Activated CD4-positive, alpha-beta T cell treated with anti-CD3 and anti-CD28 coated beads for 1 hour (primary cell): Measurements from ENCODE around the gene TDRD12.

ENCODE experiments used
- DNase-seq: peaks from one replicate; pipeline ENCODE4 v3.0.0-alpha.2; 2020

The TDRD12 gene, protein sequence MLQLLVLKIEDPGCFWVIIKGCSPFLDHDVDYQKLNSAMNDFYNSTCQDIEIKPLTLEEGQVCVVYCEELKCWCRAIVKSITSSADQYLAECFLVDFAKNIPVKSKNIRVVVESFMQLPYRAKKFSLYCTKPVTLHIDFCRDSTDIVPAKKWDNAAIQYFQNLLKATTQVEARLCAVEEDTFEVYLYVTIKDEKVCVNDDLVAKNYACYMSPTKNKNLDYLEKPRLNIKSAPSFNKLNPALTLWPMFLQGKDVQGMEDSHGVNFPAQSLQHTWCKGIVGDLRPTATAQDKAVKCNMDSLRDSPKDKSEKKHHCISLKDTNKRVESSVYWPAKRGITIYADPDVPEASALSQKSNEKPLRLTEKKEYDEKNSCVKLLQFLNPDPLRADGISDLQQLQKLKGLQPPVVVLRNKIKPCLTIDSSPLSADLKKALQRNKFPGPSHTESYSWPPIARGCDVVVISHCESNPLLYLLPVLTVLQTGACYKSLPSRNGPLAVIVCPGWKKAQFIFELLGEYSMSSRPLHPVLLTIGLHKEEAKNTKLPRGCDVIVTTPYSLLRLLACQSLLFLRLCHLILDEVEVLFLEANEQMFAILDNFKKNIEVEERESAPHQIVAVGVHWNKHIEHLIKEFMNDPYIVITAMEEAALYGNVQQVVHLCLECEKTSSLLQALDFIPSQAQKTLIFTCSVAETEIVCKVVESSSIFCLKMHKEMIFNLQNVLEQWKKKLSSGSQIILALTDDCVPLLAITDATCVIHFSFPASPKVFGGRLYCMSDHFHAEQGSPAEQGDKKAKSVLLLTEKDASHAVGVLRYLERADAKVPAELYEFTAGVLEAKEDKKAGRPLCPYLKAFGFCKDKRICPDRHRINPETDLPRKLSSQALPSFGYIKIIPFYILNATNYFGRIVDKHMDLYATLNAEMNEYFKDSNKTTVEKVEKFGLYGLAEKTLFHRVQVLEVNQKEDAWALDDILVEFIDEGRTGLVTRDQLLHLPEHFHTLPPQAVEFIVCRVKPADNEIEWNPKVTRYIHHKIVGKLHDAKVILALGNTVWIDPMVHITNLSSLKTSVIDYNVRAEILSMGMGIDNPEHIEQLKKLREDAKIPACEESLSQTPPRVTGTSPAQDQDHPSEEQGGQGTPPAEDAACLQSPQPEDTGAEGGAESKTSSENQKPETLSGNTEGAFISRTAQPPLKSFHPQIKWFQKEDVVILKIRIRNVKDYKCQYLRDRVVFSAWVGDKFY (N-terminal part only)

DNA sequence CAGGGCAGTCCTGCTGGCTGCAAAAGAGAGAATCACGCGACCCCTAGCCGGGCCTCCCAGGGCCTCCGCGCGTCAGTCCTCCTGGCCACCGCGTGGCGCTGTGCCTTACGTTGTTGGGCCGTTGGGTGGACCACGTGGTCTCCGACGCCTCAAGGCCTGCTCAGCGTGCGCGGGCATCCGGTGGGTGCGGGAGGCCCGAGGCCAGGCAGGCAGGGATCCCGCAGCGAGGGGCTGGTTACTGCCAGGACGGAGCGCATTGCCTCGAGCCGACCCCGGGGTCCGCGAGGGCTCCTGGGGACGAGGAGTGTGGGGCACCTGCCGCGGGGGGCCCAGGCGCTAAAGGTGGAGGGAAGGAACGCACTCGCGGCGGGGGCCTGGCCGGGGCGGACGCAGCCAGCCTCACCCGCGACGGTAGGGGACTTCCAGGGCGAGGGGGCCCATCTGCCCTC lies at the start of gene TDRD12:
Gene TDRD12 (plus strand): TSS at position 157 of the 449 bp plus-strand sequence. CDS start 306 bp downstream, outside the sequence.
- no peak for DNase-seq

DNA sequence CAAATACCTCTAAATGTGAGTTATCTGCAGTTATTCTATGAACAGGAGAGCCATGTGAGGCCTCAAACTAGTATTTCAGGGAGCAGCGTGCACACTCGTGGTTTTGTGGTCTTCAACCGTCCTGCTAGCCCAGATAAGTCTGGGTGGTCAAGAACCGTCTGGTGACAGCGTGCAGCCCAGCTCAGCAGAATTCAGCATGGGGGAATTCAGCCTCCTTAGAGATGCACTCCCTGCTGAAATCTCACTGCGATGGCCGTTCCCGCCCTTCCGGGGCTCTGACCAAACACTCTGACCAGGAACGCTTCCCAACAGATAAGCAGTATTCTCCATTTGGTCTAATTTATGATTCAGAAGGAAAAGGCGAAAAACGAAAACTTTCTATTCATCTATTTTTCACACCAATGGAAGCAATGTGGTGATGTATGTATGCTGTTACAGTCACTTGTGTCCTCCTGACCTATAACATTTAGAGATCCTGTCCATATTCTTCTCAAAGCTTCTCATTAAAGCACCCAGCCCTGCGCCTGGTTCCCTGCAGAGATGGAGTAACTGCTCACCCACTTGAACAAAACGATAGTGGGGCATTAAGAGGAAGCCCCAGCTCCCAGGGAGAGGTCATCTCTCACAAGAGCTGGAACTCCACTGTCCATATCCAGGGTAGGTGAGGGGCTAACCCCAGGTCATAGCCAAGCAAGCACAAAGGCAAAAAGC lies 47.5 kb upstream of the TDRD12 start:
- no peak for DNase-seq

DNA sequence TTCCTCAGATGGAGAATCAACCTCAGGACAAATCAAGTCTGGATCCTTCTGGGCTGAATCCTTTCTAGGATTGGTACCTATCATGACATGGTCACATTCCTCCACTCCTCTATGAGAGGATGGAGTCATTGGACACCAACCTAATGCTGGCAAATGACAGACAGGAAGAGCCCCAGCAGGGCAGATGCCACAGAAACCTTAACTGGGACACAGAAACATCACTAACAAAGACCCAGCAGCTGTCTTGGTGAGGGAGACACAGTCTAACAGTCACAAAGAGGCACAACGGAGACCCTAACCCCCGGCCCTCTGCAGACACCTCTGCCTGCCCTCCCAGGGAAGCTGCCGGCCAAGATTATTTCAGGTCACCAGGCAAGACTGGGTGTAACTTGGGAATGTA lies 46.7 kb upstream of the TDRD12 start:
- DNase-seq = no peak

DNA sequence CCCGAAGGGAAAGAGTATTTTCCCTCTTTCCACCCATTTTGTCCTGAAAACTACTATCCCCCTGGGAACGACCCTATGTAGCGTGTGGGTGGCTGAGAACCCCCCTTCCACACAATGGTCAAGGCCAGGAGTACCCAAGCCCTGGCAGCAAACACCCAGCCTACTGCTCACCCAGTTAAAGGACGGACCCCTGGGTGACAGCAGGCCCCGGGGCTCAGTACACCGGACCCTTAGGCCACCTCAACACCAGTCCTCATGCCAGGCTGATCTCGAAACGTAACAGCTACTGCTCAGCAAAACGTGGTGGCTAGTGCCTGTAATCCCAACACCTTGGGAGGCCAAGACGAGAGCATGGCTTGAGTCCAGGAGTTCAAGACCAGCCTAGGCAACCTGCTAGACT lies 46.0 kb upstream of the TDRD12 start:
- no peak for DNase-seq

DNA sequence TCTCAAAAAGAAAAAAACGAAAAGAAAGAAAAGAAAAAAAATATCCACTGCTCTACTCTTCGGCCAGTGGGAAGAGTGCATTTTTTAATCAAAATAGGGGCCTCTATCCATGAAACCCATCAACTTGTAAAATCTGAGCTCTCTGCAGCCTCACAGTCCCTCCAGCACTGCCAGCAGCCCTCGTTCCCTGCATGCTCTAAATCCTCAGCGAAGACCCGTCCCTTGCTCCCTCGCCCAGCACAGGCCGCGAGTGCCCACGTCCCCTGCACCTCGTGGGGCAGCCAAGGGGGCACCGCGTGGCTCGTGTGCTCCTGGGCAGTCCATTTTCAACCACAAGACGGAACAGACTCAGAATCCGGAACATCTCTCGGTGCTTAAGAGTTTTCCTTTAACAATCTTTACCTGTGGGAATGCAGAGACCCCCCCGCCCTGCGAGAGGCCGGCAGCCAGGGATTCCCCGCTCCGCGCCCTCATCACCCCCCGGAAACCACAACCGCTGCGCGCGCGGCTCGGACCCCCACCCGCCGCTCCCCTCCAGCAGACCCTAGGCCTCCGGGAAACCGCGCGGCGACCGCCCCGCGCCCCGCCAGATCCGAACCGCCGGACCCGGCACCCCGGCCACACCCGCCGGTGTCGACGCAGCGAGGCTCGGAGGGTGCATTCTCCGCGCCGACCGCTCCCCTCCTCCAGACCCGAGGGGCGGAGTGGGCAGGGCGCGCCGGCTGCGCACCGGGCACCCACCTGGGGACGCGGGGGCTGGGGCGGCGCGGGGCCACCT lies 45.2 kb upstream of the TDRD12 start:
- DNase-seq = no peak

DNA sequence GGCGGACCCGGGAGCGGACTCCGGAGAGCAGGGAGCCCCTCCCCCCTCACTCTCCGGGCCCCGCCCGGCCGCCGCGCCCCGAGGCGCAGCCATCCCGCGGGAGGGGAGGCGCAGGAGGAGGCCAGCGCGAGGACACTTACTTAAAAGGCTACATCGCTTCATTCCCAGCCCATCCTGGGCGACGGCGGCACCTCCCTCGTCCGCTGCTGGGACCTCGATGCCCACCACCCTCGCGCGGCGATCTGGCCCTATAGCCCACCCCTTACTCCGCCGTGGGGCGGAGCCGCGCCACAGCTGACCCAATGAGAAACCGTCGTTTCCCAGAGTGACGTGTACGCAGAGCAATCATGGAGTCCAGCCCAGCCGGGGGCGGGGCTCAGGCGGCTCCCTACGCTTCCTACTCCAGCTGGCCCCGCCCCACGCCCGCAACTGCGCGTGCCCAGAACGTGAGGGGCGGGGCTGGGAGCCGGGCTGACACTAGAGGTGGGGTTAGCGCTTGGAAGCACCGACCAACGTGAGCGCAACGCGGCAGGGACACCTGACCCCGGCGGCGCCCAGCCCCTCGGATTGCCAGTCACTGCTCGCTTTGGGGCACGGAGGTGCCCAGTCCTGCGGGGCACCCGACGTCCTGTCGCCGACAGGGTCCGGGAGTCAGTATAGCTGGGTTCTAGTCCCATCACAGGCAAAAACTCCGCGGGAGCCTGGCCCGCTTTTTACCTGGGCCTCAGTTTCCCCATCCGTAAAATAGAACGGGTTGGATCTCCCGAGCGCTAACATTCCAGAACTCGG lies 44.4 kb upstream of the TDRD12 start, which contains the start of gene ANKRD27:
Gene ANKRD27 (minus strand): TSS at position 250 of the 789 bp plus-strand sequence. CDS start 16,165 bp downstream, outside the sequence.
- DNase-seq = peak; percentile 97

DNA sequence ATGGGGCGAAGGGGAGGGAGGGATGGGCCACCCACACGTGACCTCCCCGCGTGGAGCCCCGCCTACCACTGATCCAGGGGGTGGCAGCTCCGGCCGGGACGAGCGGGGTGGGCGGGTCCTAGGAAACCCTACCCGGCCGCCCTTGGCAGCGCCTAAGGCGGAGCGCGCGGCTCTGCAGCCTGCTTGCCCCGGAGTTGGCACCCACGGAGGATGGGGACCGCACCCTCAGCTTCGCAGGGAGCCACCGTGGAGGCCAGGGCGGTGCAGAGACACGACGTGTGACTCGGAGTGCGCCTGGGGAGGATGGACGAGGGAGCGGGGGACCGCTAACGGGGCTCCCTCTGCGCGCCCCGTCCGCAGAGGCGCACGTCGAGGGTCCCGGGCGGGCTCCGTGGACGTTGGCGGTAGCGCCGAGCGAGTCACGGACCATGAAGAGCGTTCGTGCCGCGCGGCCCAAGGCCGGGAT lies 43.8 kb upstream of the TDRD12 start, which contains the start of gene RGS9BP:
Gene RGS9BP (plus strand): TSS at position 129 of the 466 bp plus-strand sequence. CDS start 416 bp downstream, outside the sequence.
- peak; percentile 53 for DNase-seq

DNA sequence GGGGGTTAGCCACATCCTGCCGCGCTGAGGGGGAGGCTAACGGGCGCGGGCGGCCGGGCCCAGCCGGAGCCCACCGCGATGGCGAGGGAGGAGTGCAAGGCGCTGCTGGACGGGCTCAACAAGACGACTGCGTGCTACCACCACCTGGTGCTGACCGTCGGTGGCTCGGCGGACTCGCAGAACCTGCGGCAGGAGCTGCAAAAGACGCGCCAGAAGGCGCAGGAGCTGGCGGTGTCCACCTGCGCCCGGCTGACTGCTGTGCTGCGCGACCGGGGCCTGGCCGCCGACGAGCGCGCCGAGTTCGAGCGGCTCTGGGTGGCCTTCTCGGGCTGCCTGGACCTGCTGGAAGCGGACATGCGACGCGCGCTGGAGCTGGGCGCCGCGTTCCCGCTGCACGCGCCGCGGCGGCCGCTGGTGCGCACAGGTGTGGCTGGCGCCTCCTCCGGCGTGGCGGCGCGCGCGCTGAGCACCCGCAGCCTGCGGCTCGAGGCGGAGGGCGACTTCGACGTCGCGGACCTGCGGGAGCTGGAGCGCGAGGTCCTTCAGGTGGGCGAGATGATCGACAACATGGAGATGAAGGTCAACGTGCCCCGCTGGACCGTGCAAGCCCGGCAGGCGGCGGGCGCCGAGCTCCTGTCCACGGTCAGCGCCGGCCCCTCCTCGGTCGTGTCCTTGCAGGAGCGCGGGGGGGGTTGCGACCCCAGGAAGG lies 43.2 kb upstream of the TDRD12 start:
- DNase-seq = no peak

DNA sequence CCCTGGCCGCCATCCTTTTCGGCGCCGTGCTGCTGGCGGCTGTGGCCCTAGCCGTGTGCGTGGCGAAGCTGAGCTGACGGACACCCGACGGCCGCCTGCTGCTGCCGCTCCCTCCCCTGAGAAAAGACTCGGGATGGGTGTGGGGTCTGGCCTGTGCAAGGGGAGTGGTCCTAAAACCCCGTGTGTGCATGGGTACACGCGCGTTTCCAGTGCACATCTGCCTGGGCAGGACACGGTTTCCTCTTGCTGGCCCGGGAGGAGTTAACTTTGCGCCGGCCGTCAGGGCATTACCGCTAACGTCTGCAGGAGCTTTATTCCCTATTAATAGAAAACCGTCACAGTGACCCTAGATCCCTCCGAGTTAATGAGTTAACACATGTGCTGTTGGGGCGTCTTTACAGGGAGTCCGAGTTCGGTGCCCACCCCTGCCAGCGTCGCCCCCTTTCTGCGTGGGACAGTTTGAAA lies 42.6 kb upstream of the TDRD12 start:
- DNase-seq = no peak

DNA sequence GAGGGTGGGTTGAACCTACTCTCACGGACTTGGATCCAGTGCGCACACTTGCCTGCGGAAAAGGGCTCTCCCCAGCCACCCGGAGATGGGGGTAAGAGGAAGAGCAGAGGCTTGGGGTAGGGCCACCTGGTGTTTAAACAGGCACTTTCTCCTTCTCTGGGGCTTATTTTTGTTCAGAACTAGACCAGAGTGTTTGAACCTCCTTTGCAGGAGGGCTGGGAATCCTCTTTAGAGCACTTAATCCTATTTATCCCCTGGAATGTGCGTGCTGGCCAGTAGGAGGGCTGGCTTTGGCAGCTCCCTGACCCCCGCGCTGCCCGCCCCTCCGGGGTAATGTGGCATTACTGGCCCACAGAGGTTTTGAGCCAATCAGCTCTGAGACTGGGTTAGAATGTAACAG lies 41.9 kb upstream of the TDRD12 start:
- DNase-seq = no peak

DNA sequence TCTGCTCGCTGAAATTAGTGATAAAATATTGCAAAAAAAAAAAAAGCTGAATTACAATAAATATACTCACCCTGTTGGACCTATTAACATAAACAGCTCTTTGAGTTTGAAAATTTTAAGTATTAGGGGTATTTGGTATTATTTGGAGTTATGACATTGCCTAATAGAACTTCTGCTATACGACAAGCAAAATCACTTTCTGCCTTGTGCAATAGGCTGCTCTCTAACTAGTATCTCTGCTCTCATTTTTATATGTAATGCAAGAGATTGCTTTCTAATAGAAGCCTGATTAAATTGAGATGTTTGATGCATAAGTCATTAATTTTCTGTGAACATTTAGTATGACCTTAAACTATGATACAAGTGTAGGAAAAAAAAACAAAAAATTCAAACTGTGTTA lies 38.6 kb upstream of the TDRD12 start:
- no peak for DNase-seq

DNA sequence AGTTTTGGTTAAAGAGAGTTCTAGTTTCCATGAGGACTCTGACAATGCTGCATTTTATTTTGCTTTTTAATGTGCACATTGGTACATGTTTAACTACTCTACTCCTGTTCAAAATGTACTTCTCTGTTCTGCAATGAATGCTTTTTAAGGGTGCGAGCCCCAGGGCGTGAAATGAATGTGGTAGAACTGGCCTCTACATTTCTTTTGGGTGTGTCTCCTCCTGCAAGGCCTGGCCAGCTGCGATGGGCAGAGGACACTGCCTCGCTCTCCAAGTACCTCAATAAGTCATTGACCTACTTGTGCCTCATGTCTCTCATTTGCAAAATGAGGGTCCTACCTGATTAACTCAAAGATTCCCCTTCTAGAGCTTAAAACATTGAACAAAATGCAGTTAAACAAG lies 37.2 kb upstream of the TDRD12 start:
- no peak for DNase-seq

DNA sequence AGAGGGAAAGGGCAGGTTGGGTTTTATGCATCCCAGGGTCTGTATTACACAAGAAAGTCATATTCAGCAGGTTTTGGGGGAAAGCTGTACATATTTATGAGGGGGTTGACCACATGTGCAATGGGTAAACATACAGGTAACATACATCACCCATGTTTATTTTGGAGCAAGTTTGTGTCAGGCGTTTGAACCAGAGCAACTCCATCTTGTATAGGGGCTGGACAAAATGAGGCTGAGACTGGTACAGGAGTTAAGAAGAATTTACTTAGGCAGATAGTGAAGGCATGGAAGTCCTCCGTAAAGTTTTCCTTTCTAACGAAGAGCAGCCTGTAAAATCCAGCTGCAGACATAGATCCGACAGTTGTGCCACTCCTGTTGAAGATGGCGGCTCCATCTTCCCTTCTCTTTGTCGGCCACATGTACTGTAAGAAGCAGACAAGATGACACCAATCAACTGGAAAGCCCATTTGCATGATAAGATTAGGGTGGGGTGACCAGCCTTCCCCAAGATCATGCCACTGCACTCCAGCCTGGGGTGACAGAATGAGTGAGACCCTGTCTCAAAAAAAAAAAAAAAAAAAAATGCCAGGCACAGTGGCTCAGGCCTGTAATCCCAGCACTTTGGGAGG lies 32.6 kb upstream of the TDRD12 start:
- DNase-seq = no peak

DNA sequence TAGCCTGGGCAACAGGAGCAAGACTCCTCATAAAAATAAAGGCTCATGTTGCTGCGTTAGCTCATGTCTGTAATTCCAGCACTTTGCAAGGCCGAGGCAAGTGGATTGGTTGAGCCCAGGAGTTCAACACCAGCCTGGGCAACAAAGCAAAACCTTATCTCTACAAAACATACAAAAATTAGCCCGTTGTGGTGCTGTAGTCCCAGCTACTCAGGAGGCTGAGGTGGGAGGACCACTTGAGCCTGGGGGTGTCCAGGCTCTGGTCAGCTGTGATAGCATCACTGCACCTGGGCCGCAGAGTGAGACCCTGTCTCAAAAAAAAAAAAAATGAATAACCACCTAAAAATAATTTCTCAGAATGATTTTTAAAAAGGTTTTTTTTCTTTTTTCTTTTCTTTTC lies 31.9 kb upstream of the TDRD12 start:
- no peak for DNase-seq

DNA sequence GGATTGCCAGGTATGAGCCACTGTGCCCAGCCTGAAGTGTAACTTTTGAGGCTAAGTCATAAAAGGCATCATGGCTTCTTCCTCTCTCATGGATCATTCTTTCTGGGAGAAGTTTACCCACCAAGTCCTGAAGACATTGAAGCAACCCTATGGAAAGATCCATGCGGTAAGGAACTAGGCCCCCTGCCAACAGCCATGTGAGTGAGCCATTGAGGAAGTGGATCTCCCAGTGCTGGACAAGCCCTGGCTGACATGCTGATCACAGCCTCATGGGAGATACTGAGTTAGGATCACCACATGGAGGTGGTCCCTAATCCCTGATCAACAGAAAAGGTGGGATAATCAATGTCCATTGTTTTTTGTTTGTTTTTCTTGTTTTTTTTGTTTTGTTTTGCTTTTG lies 31.3 kb upstream of the TDRD12 start:
- DNase-seq = no peak

DNA sequence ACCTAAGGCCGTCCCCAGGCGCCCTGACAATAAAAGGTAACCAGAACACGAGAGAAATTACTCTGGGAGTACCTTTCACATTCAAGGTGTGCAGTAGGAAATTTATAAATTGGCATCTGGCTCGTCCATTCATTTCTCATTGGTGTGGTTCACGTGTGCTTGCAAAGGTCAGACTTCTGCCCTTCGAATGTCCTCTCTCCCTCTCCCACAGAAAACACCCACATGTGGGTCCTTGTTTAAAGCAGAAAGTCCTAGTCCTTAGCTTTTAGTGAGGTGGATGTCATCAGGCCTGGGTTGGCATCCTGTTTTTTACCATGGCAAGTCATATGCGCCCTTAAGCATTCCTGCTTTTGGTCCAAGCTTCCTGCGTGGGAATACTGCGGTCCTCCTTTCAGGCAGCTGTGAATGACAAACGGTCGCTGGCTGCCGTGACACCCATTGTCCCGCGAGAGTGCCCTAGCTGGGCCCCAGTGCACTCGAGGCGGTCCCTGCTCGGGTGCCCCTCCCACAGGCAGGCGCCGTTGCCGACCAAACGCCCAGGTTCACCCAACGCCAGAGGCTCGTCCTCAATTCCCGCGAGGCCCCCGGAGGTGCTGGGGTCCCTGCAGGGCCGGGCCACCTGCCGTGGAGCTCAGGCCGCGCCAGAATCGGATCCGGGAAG lies 28.1 kb upstream of the TDRD12 start, which contains the start of gene NUDT19:
Gene NUDT19 (plus strand): TSS at position 531 of the 661 bp plus-strand sequence. CDS start 140 bp downstream, outside the sequence.
- DNase-seq = peak; percentile 63

DNA sequence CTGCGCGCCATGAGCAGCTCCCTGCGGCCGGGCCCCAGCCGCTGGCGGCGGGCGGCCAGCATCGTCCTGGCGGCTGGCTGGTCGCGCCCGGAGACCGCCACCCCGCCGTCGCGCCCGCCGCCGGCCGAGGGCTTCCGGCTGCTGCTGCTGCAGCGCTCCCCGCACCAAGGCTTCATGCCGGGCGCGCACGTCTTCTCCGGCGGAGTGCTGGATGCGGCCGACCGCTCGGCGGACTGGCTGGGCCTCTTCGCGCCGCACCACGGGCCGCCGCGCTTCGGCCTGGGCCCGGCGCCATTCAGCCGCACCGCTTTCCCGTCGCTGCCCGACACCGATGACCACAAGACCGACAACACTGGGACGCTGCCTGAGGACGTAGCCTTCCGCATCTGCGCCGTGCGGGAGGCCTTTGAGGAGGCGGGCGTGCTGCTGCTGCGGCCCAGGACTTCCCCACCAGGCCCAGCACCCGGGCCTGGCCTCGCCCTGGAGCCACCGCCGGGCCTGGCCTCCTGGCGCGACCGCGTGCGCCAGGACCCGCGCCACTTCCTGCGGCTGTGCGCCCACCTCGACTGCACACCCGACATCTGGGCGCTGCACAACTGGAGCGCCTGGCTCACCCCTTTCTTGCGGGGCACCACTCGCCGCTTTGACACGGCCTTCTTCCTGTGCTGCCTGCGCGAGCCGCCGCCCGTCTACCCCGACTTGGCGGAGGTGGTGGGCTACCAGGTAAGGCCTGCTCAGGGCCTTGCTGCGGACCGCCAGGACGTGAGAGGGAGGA lies 27.4 kb upstream of the TDRD12 start:
- peak; percentile 22 for DNase-seq

DNA sequence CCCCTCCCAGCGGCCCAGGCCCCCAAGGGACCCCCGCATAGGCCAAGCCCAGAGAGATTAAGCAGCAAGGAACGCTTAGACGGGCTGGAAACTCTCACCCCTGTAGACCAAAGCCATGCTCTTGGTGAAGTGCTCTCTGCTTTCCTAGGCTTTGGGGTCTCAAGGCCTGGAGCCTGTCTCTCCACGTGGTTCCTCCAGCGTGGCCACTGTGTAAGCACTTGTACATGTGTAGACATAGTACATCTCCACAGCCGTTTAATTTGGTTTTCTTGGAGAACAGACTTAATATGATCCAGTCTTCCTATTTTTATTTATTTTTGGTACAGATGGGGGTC lies 26.9 kb upstream of the TDRD12 start:
- DNase-seq = no peak
